Bronchial epithelial cell (primary cell): Measurements from ENCODE around the gene COX5A. TPM values are rescaled to one million over a fixed set of nuclear protein-coding genes. Genes with fewer than 3 reads are reported as not detected.

Experiments
- DNase-seq: peaks from one replicate; pipeline ENCODE4 v3.0.0-alpha.2; 2010; ENCODE audit warnings: low read depth
- FAIRE-seq: peaks from 2 replicates; lab custom pipeline; 2011; peaks lifted over from hg19 to GRCh38; lab: Jason Lieb, UNC
- H3K27me3 ChIP-seq: 2 replicates; pipeline ENCODE4 v1.5.1; 2011; ENCODE audit warnings: low read length; ENCODE audit not compliant: control insufficient read depth, insufficient read depth
- H3K36me3 ChIP-seq: 2 replicates; pipeline ENCODE4 v1.5.1; 2011; ENCODE audit warnings: low read length; ENCODE audit not compliant: control insufficient read depth, insufficient read depth
- H3K4me3 ChIP-seq: 2 replicates; pipeline ENCODE4 v1.5.1; 2011; ENCODE audit warnings: mild to moderate bottlenecking, low read depth, low read length, control low read depth
- total RNA-seq: library from RNA; depleted of rRNA; stranded (reverse); fragments of >200 nt; gene quantifications from 2 replicates; pipeline ENCODE4 v1.2.1, GENCODE V29; 2014
- TF ChIP-seq, protein P1 (sequence below): IDR thresholded peaks from 2 replicates; pipeline ENCODE4 v1.5.1; 2011; ENCODE audit warnings: mild to moderate bottlenecking, moderate library complexity, low read length, control low read depth, inconsistent platforms; ENCODE audit not compliant: insufficient read depth, severe bottlenecking

Gene COX5A
- total RNA-seq, 1 donor from 2014 or later: 66.6 TPM

- DNase-seq (no peak), FAIRE-seq (no peak)
- TF ChIP-seq, protein P1, sequence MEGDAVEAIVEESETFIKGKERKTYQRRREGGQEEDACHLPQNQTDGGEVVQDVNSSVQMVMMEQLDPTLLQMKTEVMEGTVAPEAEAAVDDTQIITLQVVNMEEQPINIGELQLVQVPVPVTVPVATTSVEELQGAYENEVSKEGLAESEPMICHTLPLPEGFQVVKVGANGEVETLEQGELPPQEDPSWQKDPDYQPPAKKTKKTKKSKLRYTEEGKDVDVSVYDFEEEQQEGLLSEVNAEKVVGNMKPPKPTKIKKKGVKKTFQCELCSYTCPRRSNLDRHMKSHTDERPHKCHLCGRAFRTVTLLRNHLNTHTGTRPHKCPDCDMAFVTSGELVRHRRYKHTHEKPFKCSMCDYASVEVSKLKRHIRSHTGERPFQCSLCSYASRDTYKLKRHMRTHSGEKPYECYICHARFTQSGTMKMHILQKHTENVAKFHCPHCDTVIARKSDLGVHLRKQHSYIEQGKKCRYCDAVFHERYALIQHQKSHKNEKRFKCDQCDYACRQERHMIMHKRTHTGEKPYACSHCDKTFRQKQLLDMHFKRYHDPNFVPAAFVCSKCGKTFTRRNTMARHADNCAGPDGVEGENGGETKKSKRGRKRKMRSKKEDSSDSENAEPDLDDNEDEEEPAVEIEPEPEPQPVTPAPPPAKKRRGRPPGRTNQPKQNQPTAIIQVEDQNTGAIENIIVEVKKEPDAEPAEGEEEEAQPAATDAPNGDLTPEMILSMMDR: no peak
- Histone ChIP-seq H3K36me3 (no peaks in the 10 kb centered on the region), H3K4me3 (peak overlapping the region; percentile 10), H3K27me3 (peaks cover 16% of the 10 kb centered on the region)
These were observed 21.2 kb upstream of the COX5A start for GRCh38 chr15:74958908-74959585.

DNA sequence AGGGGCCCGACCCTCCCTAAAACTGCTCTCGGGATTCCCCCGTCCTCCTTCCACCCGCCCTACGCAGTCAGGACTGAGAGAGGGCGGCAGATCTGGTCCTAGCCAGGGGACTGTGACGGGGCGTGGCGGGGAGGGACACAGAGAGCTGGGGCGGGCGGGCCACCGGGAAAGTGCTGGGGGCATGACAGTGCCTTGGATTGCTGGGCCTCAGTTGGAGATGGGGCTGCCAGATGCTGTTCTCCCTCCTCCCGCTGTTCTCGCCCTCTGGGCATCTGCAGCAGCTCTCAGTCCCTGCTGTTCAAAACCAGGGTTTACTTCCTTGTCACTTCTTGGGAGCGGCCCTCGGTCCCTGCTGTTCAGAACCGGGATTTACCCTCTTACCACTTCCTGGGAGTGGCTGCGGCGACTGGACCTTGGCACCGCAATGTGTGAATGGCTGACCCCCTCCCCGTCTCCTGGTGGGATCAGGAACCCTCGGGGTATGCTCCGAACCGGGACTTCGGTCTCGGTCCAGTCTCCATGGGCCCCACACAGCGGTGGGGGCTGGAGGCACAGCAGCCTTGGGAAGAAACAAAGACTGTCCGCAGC is 20.5 kb upstream of the COX5A start:
- FAIRE-seq: no peak
- TF ChIP-seq, protein P1: peak; percentile 20
- H3K4me3 ChIP-seq: peak overlapping the region; percentile 10
- peaks cover 16% of the 10 kb centered on the region for H3K27me3 ChIP-seq
- H3K36me3 ChIP-seq: no peaks in the 10 kb centered on the region
- no peak for DNase-seq

DNA sequence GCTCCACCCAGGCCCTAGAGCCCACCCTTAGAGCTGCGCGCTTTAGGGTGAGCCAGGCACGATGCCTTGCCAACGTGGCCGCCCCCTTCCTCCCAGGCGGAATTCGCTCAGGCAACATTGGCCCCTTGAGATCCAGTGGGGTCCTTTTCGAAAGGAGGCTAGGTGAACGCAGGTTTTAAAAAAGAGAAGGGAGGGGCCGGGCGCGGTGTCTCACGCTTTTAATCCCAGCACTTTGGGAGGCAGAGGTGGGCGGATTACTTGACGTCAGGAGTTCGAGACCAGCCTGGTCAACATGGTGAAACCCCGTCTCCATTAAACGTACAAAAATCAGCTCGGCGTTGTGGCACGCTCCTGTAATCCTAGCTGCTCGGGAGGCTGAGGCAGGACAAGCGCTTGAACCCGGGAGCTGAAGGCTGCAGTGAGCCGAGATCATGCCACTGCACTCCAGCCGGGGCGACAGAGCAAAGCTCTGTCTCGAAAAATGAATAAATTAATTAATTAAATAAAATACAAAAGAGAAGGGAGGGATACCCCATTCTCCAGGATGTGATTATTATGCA is 19.7 kb upstream of the COX5A start:
- no peak for DNase-seq
- Histone ChIP-seq H3K27me3 (peaks cover 16% of the 10 kb centered on the region), H3K36me3 (no peaks in the 10 kb centered on the region), H3K4me3 (peak overlapping the region; percentile 46)
- no peak for FAIRE-seq
- TF ChIP-seq, protein P1: no peak

DNA sequence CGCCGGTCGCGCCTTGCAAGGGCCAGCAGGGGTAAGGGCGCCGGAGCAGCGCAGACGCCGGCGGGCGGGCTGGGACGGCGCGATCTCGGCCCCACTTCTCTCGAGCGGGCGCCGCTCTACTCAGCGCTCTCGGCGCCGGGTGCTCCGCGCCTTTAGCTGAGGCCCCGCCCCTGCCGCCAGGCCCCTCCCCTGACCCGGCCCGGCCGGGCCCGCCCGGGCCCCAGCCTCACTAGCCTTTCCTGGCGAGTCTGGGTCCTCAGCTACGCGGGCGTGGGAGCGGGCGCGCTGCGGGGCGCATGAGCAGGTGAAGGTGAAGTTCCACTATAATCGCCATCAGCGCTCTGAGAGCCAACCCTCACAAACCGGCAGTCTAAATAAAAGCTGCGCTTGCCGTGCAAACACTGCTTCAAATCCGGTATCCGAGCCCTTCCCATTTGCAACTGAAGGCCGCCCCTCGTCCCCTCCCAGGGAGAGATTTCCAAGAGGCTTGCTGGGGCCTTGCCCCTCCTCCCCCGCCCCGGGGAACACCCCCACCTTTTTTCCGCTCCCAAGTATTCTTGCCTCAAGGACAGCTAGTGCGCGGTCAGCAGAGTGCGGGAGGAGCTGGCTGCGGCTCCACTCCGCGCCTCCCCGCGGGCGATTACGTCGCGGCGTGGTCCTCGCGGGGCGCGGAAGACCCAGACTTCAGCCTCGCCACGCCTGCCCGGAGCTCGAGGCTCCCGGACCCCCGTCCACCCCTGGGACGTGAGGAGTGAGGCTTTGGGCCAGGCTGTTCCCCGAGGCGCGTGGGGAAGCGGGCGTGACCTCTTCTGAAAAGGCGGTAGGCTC is 19.0 kb upstream of the COX5A start, which contains the start of gene RPP25:
RPP25 (minus strand) TSS at position 125 of the 828 bp plus-strand sequence. CDS start 189 bp downstream, outside the sequence.
- FAIRE-seq (no peak), DNase-seq (peak; percentile 36)
- no peaks in the 10 kb centered on the region for H3K36me3 ChIP-seq
- TF ChIP-seq, protein P1: no peak
- peaks cover 16% of the 10 kb centered on the region for H3K27me3 ChIP-seq
- peak within 1 kb of the TSS; percentile 46 for H3K4me3 ChIP-seq

DNA sequence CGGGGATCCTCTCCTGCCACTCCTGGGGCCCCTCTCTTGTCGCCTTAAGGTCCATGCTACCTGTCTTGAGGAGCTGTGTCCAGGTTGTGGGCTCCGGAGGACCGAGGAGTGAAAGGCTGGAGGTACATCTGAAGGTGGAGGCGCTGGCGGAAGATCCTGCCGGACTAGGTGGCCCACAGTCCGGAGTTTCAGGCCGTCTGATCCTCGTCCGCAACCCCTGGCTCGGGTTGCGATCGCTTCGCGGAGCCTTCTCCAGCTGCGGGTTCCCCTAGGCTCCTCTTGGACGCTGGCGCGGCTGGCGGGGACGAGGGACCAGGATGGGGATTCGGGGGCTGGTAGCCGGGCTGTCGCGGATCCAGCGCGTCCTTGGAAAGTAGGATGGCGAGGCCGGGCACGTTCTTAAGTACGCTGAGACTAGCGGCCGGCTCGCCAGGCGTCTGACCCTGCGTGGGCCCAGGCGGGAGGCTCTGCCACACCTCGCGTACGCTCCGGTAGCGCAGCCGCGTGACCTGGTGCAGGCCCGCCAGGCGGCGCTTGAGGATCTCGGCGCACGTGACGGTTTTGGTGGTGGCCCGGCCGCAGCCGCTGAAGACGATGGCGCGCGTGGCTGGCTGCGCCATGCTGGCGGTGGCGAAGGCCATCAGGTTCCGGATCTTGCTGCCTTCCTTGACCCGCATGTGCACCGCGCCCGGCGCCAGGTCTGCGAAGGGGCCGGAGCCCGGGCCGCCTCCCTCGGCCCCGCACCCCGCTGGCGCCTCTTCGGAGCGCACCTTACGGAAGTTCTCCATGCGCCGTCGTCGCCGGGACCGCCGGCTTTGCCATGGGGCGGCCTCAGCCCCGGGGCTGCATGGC is 18.1 kb upstream of the COX5A start:
- Histone ChIP-seq H3K4me3 (peak overlapping the region; percentile 46), H3K27me3 (peaks cover 16% of the 10 kb centered on the region), H3K36me3 (no peaks in the 10 kb centered on the region)
- TF ChIP-seq, protein P1: peak; percentile 74
- DNase-seq (no peak), FAIRE-seq (no peak)
